HCT116 (cell line): ENCODE results near the gene SLC12A7. TPM values are rescaled to one million over a fixed set of nuclear protein-coding genes. Genes with fewer than 3 reads are reported as not detected.

Experiments
- ATAC-seq: fragments of 200-7000 bp; cut with Tn5 transposase; 2 replicates; pipeline ENCODE4 v1.9.1; 2020; ENCODE audit warnings: mild to moderate bottlenecking, moderate library complexity
- BruUV-seq: library from RNA; stranded (reverse); fragments of 400-500 nt; replicated peaks from 2 replicates; lab custom pipeline; 2021; lab: Mats Ljungman, UMichigan
- CTCF ChIA-PET: fragments of 300-600 bp; sonication (Branson Sonifier 250); formaldehyde crosslinking; loops from one replicate; lab custom pipeline; 2021; ENCODE audit warnings: antibody characterized with exemption; lab: Charles Lee
- POLR2A ChIA-PET: fragments of 300-600, 350-600 bp; sonication (Branson Sonifier 250); formaldehyde crosslinking; loops from one replicate; lab custom pipeline; 2021; ENCODE audit warnings: antibody characterized with exemption; lab: Charles Lee
- RAD21 ChIA-PET, 2 experiments: fragments of 300-600 bp; sonication (Branson Sonifier 250); formaldehyde crosslinking; loops; one replicate each; lab custom pipeline; 2023; ENCODE audit warnings: low total read pairs in 2 of 2; ENCODE audit not compliant: uncharacterized antibody in 2 of 2, unreplicated experiment in 2 of 2, low non-redundant PET in 1 of 2; lab: Charles Lee
- DNase-seq: peaks from one replicate; pipeline ENCODE4 v3.0.0-alpha.2; 2010; ENCODE audit warnings: low read depth, low spot score
- H2AFZ ChIP-seq: fragments of 200-600 bp; shearing (Covaris generic), sonication (generic); 2 replicates; pipeline ENCODE4 v1.6.1; 2017; ENCODE audit warnings: low read depth, mixed run types, mixed read lengths, antibody characterized with exemption, low read length; ENCODE audit not compliant: poor library complexity, severe bottlenecking
- H3K27ac ChIP-seq: 2 replicates; pipeline ENCODE4 v1.5.1; 2012; ENCODE audit warnings: low read depth, low read length
- H3K27me3 ChIP-seq: fragments of 200-600 bp; sonication (generic); 2 replicates; pipeline ENCODE4 v1.6.1; 2016; ENCODE audit warnings: mixed run types, low read length, mixed read lengths; ENCODE audit not compliant: insufficient read depth
- H3K36me3 ChIP-seq, 2 experiments: fragments of 200-500 bp in 1 of 2; fragments of 200-600 bp in 1 of 2; sonication (Bioruptor generic) in 1 of 2; sonication (generic) in 1 of 2; 2 replicates each; pipeline versions ENCODE4 v1.5.1 to v1.6.1; 2014 to 2016; ENCODE audit warnings: low read length in 2 of 2, inconsistent platforms in 1 of 2, mixed read lengths in 1 of 2, mixed run types in 1 of 2; ENCODE audit not compliant: insufficient read depth in 2 of 2, control insufficient read depth in 1 of 2
- H3K4me1 ChIP-seq, 2 experiments: fragments of 200-600 bp in 1 of 2; sonication (generic) in 1 of 2; 2 replicates each; pipeline versions ENCODE4 v1.5.1 to v1.6.1; 2012 to 2017; ENCODE audit warnings: low read length in 2 of 2, inconsistent platforms in 1 of 2, mild to moderate bottlenecking in 1 of 2, mixed read lengths in 1 of 2, mixed run types in 1 of 2, moderate library complexity in 1 of 2; ENCODE audit not compliant: insufficient read depth in 2 of 2, control insufficient read depth in 1 of 2
- H3K4me2 ChIP-seq: fragments of 200-600 bp; sonication (generic); 2 replicates; pipeline ENCODE4 v1.6.1; 2017; ENCODE audit warnings: mixed run types, low read length, mixed read lengths
- H3K4me3 ChIP-seq, 2 experiments: fragments of 200-600 bp in 1 of 2; sonication (generic) in 1 of 2; replicated peaks in 1 of 2; 2 replicates each; pipeline ENCODE4 v1.5.1; 2011 to 2016; ENCODE audit warnings: low read length in 2 of 2, control low read depth in 1 of 2, low read depth in 1 of 2, mild to moderate bottlenecking in 1 of 2, mixed read lengths in 1 of 2, mixed run types in 1 of 2
- H3K79me2 ChIP-seq: fragments of 200-600 bp; sonication (generic); 2 replicates; pipeline ENCODE4 v1.6.1; 2017; ENCODE audit warnings: mild to moderate bottlenecking, mixed run types, low read length, moderate library complexity, mixed read lengths; ENCODE audit not compliant: insufficient read depth
- H3K9ac ChIP-seq: fragments of 200-600 bp; sonication (generic); 2 replicates; pipeline ENCODE4 v1.6.1; 2016; ENCODE audit warnings: low read length, mixed read lengths
- H3K9me2 ChIP-seq: fragments of 200-600 bp; sonication (generic), shearing (Covaris generic); 2 replicates; pipeline ENCODE4 v1.6.1; 2017; ENCODE audit warnings: mixed run types, mild to moderate bottlenecking, moderate library complexity; ENCODE audit not compliant: insufficient read depth
- H3K9me3 ChIP-seq, 2 experiments: fragments of 200-500 bp in 1 of 2; fragments of 200-600 bp in 1 of 2; sonication (Bioruptor generic) in 1 of 2; sonication (generic) in 1 of 2; 2 replicates each; pipeline ENCODE4 v1.6.1; 2014 to 2017; ENCODE audit warnings: low read length in 2 of 2, mixed read lengths in 2 of 2, inconsistent platforms in 1 of 2, low read depth in 1 of 2, mild to moderate bottlenecking in 1 of 2, mixed run types in 1 of 2, moderate library complexity in 1 of 2; ENCODE audit not compliant: control insufficient read depth in 1 of 2, insufficient read depth in 1 of 2
- H4K20me1 ChIP-seq: fragments of 200-600 bp; sonication (generic), shearing (Covaris generic); 2 replicates; pipeline ENCODE4 v1.6.1; 2017; ENCODE audit warnings: mixed run types, mild to moderate bottlenecking, moderate library complexity; ENCODE audit not compliant: insufficient read depth
- ATF3 ChIP-seq: IDR thresholded peaks from 2 replicates; pipeline ENCODE4 v1.6.1; 2012
- CBX3 ChIP-seq: IDR thresholded peaks from 2 replicates; pipeline ENCODE4 v1.6.1; 2012; ENCODE audit warnings: low read depth
- CEBPB ChIP-seq: IDR thresholded peaks from 2 replicates; pipeline ENCODE4 v1.6.1; 2012; ENCODE audit warnings: low read depth
- EGR1 ChIP-seq: IDR thresholded peaks from 2 replicates; pipeline ENCODE4 v1.6.1; 2012; ENCODE audit warnings: low read depth
- FOSL1 ChIP-seq: IDR thresholded peaks from 2 replicates; pipeline ENCODE4 v1.6.1; 2012; ENCODE audit warnings: low read depth
- JUND ChIP-seq: IDR thresholded peaks from 2 replicates; pipeline ENCODE4 v1.6.1; 2012
- RAD21 ChIP-seq: IDR thresholded peaks from 2 replicates; pipeline ENCODE4 v1.6.1; 2012; ENCODE audit warnings: low read depth, mild to moderate bottlenecking
- SP1 ChIP-seq: IDR thresholded peaks from 2 replicates; pipeline ENCODE4 v1.6.1; 2012; ENCODE audit warnings: low read depth
- TCF7L2 ChIP-seq: IDR thresholded peaks from 2 replicates; pipeline ENCODE4 v1.7.0; 2011; ENCODE audit warnings: borderline replicate concordance, inconsistent platforms; ENCODE audit not compliant: insufficient read depth, insufficient read length; ENCODE audit errors: extremely low read depth
- ZNF274 ChIP-seq: fragments of 200-500 bp; sonication (Bioruptor generic); IDR thresholded peaks from 2 replicates; pipeline ENCODE4 v1.6.1; 2014; ENCODE audit warnings: mild to moderate bottlenecking, low read depth, low read length, inconsistent platforms
- intact Hi-C: fragments of 100-400 bp; cut with micrococcal nuclease; formaldehyde crosslinking; loops from 2 replicates; pipeline ENCODE4 v1.10.0; 2022
- total RNA-seq: library from RNA; stranded (reverse); gene quantifications from one replicate; pipeline ENCODE4 v1.2.1, GENCODE V29; 2021; ENCODE audit not compliant: unreplicated experiment

SLC12A7 gene
- total RNA-seq, 1 experiment from 2014 or later, result 29.6 TPM

GRCh38 chr5:1051366-1051720 lies 60.5 kb downstream of the SLC12A7 start (continued):
- TF ChIP-seq TCF7L2, result no peak
- no peak for TF ChIP-seq EGR1
- no peak for TF ChIP-seq JUND

- H3K4me2 ChIP-seq, result no peak overlapping the region
These were observed 61.2 kb downstream of the SLC12A7 start for GRCh38 chr5:1050423-1051365.

More at GRCh38 chr5:1050423-1051365, 61.2 kb downstream of the SLC12A7 start:
- Histone ChIP-seq H3K4me1 (no peaks in the 10 kb centered on the region), H3K36me3 (peaks cover 0 to 3% of the 10 kb centered on the region in 2 experiments; a peak in 2 of 4 replicates), H3K79me2 (no peaks in the 10 kb centered on the region), H3K9me2 (no peaks in the 10 kb centered on the region), H4K20me1 (no peaks in the 10 kb centered on the region), H2AFZ (no peak overlapping the region), H3K4me3 (no peak overlapping the region), H3K27me3 (no peaks in the 10 kb centered on the region), H3K9ac (no peak overlapping the region), H3K27ac (no peak overlapping the region), H3K9me3 (peaks cover 0 to 4% of the 10 kb centered on the region in 2 experiments; a peak in 1 of 4 replicates)
- RAD21 ChIA-PET, result no interaction called here
- BruUV-seq, result no TSS peak
- no peak for ATAC-seq
- no peak for DNase-seq
- POLR2A ChIA-PET, result no interaction called here
- intact Hi-C loops, result no loop called here
- TF ChIP-seq TCF7L2 (no peak), ZNF274 (no peak), RAD21 (no peak), FOSL1 (no peak), SP1 (no peak), ATF3 (no peak), CBX3 (no peak), CEBPB (no peak)
- CTCF ChIA-PET, result no interaction called here
